Ishikawa (cell line): ENCODE measurements around the gene ITIH1.

Experiments used
- CEBPB ChIP-seq: IDR thresholded peaks from 2 replicates; pipeline ENCODE4 v1.6.1; 2012
- CREB1 ChIP-seq: IDR thresholded peaks from 2 replicates; pipeline ENCODE4 v1.6.1; 2012; ENCODE audit warnings: low read depth
- EGR1 ChIP-seq: IDR thresholded peaks from 2 replicates; pipeline ENCODE4 v1.6.1; 2012
- EP300 ChIP-seq: IDR thresholded peaks from 2 replicates; pipeline ENCODE4 v1.6.1; 2012; ENCODE audit warnings: borderline replicate concordance
- FOXM1 ChIP-seq: IDR thresholded peaks from 2 replicates; pipeline ENCODE4 v1.6.1; 2012; ENCODE audit warnings: low read depth, borderline replicate concordance
- MAX ChIP-seq: IDR thresholded peaks from 2 replicates; pipeline ENCODE4 v1.6.1; 2012
- NFIC ChIP-seq: IDR thresholded peaks from 2 replicates; pipeline ENCODE4 v1.6.1; 2012
- RAD21 ChIP-seq: IDR thresholded peaks from 2 replicates; pipeline ENCODE4 v1.6.1; 2012; ENCODE audit warnings: low read depth
- REST ChIP-seq: IDR thresholded peaks from 2 replicates; pipeline ENCODE4 v1.6.1; 2012; ENCODE audit warnings: low read depth, mild to moderate bottlenecking
- TAF1 ChIP-seq: IDR thresholded peaks from 2 replicates; pipeline ENCODE4 v1.6.1; 2012; ENCODE audit warnings: low read depth, mild to moderate bottlenecking
- TCF12 ChIP-seq: IDR thresholded peaks from 2 replicates; pipeline ENCODE4 v1.6.1; 2012; ENCODE audit warnings: low read depth
- TEAD4 ChIP-seq: IDR thresholded peaks from 2 replicates; pipeline ENCODE4 v1.6.1; 2012
- USF1 ChIP-seq: IDR thresholded peaks from 2 replicates; pipeline ENCODE4 v1.6.1; 2012
- YY1 ChIP-seq: IDR thresholded peaks from 2 replicates; pipeline ENCODE4 v1.6.1; 2012; ENCODE audit warnings: low read depth
- ZBTB7A ChIP-seq: IDR thresholded peaks from 2 replicates; pipeline ENCODE4 v1.6.1; 2012; ENCODE audit warnings: low read depth

The ITIH1 gene

GRCh38 chr3:52777127-52777958 is at the start of gene ITIH1:
Gene ITIH1, plus strand, starts transcription at chr3:52777599. Its CDS starts 17 bp downstream, at chr3:52777616.
- TF ChIP-seq TEAD4 (no peak), ZBTB7A (no peak), CREB1 (no peak), REST (no peak), TAF1 (no peak), NFIC (no peak), FOXM1 (no peak), CEBPB (no peak), USF1 (no peak), YY1 (no peak), MAX (no peak), TCF12 (no peak), EP300 (no peak)

- TF ChIP-seq EGR1 (no peak), CEBPB (no peak), RAD21 (no peak), TAF1 (no peak), ZBTB7A (no peak), USF1 (no peak), CREB1 (no peak), TCF12 (no peak), NFIC (no peak), TEAD4 (no peak)
Measured at GRCh38 chr3:52730681-52731080, 46.7 kb upstream of the ITIH1 start.

- TF ChIP-seq NFIC (no peak), FOXM1 (no peak)
Measured at GRCh38 chr3:52731590-52731989, 45.8 kb upstream of the ITIH1 start.

- TF ChIP-seq NFIC (no peak), RAD21 (no peak), TEAD4 (no peak), CEBPB (no peak), TCF12 (no peak), TAF1 (no peak), MAX (no peak), ZBTB7A (no peak), CREB1 (no peak), YY1 (no peak), EGR1 (no peak), FOXM1 (no peak), EP300 (no peak)
Measured at GRCh38 chr3:52733256-52733891, 44.0 kb upstream of the ITIH1 start.

GRCh38 chr3:52739730-52740129 is 37.7 kb upstream of the ITIH1 start:
- TF ChIP-seq USF1 (no peak), REST (no peak), NFIC (no peak), EGR1 (no peak), CEBPB (no peak)
